ENCODE data around the gene ATP2B2.

- no peak for TF ChIP-seq CTCF (IDR thresholded peaks at IDR 0.05; ENCODE audit: poor library complexity)
- TF ChIP-seq EZH2 (IDR thresholded peaks at IDR 0.05; ENCODE audit: borderline replicate concordance) = no peak
- no peak for TF ChIP-seq EZH2phosphoT487 (IDR thresholded peaks at IDR 0.05; ENCODE audit: low read depth, severe bottlenecking, unreplicated experiment)
Measured at GRCh38 chr3:10350324-10350985, 154.9 kb downstream of the ATP2B2 start.
